ENCODE data around the gene MS4A13. TPM values are rescaled to one million over a fixed set of nuclear protein-coding genes. Genes with fewer than 3 reads are reported as not detected.

MS4A13 gene, protein sequence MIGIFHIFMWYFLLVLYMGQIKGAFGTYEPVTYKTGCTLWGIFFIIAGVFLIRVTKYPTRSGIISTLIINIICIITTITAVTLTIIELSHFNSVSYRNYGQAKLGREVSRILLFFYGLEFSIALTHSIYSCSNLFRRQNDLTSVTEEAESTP
- not detected in 2 replicates for total RNA-seq (2022)
- Bru-seq, nascent RNA: percentile 8 among the genes with signal in this experiment
- percentile 10 among the genes with signal in this experiment for BruChase-seq, experiment 1, labeled RNA remaining after a 2-hour chase
- BruChase-seq, experiment 2, labeled RNA remaining after a 6-hour chase: percentile 12 among the genes with signal in this experiment
- long read RNA-seq: 0 reads

- Histone ChIP-seq H3K9me3 (no peaks in the 10 kb centered on the region), H3K4me3 (ENCODE audit: low read depth, low read length) (no peak within 1 kb of the TSS), H3K36me3 (ENCODE audit: control insufficient read depth, insufficient read depth, low read length) (no peaks in the 10 kb centered on the region), H3K27me3 (replicated peaks; ENCODE audit: control insufficient read depth, insufficient read depth, low read length) (no peaks in the 10 kb centered on the region), H3K4me1 (no peaks in the 10 kb centered on the region)
- Mint-ChIP-seq H3K27ac (ENCODE audit: unreplicated experiment) (no peak within 1 kb of the TSS), H3K4me1 (ENCODE audit: low read depth, unreplicated experiment) (no peaks in the 10 kb centered on the region), H3K4me3 (ENCODE audit: unreplicated experiment) (no peak within 1 kb of the TSS), H3K9me3 (ENCODE audit: unreplicated experiment) (peaks cover 9% of the 10 kb centered on the region), H3K36me3 (ENCODE audit: insufficient read depth, unreplicated experiment) (no peaks in the 10 kb centered on the region), H3K27me3 (ENCODE audit: insufficient read depth, unreplicated experiment) (peaks cover 3% of the 10 kb centered on the region)
- intact Hi-C loops (cut with micrococcal nuclease; ENCODE audit: unreplicated experiment): no loop called here
- TF ChIP-seq, protein P1, sequence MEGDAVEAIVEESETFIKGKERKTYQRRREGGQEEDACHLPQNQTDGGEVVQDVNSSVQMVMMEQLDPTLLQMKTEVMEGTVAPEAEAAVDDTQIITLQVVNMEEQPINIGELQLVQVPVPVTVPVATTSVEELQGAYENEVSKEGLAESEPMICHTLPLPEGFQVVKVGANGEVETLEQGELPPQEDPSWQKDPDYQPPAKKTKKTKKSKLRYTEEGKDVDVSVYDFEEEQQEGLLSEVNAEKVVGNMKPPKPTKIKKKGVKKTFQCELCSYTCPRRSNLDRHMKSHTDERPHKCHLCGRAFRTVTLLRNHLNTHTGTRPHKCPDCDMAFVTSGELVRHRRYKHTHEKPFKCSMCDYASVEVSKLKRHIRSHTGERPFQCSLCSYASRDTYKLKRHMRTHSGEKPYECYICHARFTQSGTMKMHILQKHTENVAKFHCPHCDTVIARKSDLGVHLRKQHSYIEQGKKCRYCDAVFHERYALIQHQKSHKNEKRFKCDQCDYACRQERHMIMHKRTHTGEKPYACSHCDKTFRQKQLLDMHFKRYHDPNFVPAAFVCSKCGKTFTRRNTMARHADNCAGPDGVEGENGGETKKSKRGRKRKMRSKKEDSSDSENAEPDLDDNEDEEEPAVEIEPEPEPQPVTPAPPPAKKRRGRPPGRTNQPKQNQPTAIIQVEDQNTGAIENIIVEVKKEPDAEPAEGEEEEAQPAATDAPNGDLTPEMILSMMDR (IDR thresholded peaks at IDR 0.05; ENCODE audit: insufficient read depth in 1 of 2, low read depth in 1 of 2, low read length in 1 of 2, severe bottlenecking in 1 of 2, unreplicated experiment in 1 of 2): no peak
- ChIA-PET CTCF (no interaction called here), POLR2A (interaction anchor here (0.5 kb wide), 1 partner anchor 966 kb away, joined by 5 read pairs; no protein-coding TSS in a partner anchor)
- no TSS peak for BruUV-seq (replicated peaks)
- DNase-seq: no peak
Measured at GRCh38 chr11:60515144-60515855, at the start of gene MS4A13. MS4A13 (plus strand) TSS chr11:60515392; CDS start chr11:60518084, 2,692 bp downstream.

GRCh38 chr11:60468829-60469228 is 46.4 kb upstream of the MS4A13 start:
- Mint-ChIP-seq H3K36me3 (ENCODE audit: insufficient read depth, unreplicated experiment) (no peaks in the 10 kb centered on the region), H3K4me1 (ENCODE audit: low read depth, unreplicated experiment) (no peaks in the 10 kb centered on the region), H3K27ac (ENCODE audit: unreplicated experiment) (no peak overlapping the region), H3K27me3 (ENCODE audit: insufficient read depth, unreplicated experiment) (peaks cover 6% of the 10 kb centered on the region), H3K4me3 (ENCODE audit: unreplicated experiment) (no peak overlapping the region), H3K9me3 (ENCODE audit: unreplicated experiment) (no peaks in the 10 kb centered on the region)
- BruUV-seq (replicated peaks): no TSS peak
- H3K4me1 ChIP-seq: no peaks in the 10 kb centered on the region
- CTCF ChIA-PET: interaction anchor here (0.7 kb wide), 1 partner anchor 15 kb away, joined by 3 read pairs; no protein-coding TSS in a partner anchor
- no peaks in the 10 kb centered on the region for H3K36me3 ChIP-seq (ENCODE audit: control insufficient read depth, insufficient read depth, low read length)
- intact Hi-C loops (cut with micrococcal nuclease; ENCODE audit: unreplicated experiment): loop anchor here (1.0 kb wide), 1 partner anchor 106 kb away; no protein-coding TSS in a partner anchor
- DNase-seq: no peak
- H3K9me3 ChIP-seq: no peaks in the 10 kb centered on the region; the same call in 1 of the 2 replicates
- POLR2A ChIA-PET: no interaction called here
- H3K4me3 ChIP-seq (ENCODE audit: low read depth, low read length): no peak overlapping the region
- H3K27me3 ChIP-seq (replicated peaks; ENCODE audit: control insufficient read depth, insufficient read depth, low read length): no peaks in the 10 kb centered on the region
- TF ChIP-seq, protein P1 (IDR thresholded peaks at IDR 0.05; ENCODE audit: insufficient read depth in 1 of 2, low read depth in 1 of 2, low read length in 1 of 2, severe bottlenecking in 1 of 2, unreplicated experiment in 1 of 2): no peak

- Histone ChIP-seq H3K4me1 (no peaks in the 10 kb centered on the region), H3K36me3 (ENCODE audit: control insufficient read depth, insufficient read depth, low read length) (no peaks in the 10 kb centered on the region), H3K27me3 (replicated peaks; ENCODE audit: control insufficient read depth, insufficient read depth, low read length) (no peaks in the 10 kb centered on the region), H3K4me3 (ENCODE audit: low read depth, low read length) (no peak overlapping the region), H3K9me3 (no peaks in the 10 kb centered on the region; the same call in 1 of the 2 replicates)
- Mint-ChIP-seq H3K27me3 (ENCODE audit: insufficient read depth, unreplicated experiment) (peaks cover 6% of the 10 kb centered on the region), H3K4me3 (ENCODE audit: unreplicated experiment) (no peak overlapping the region), H3K4me1 (ENCODE audit: low read depth, unreplicated experiment) (no peaks in the 10 kb centered on the region), H3K27ac (ENCODE audit: unreplicated experiment) (no peak overlapping the region), H3K36me3 (ENCODE audit: insufficient read depth, unreplicated experiment) (no peaks in the 10 kb centered on the region), H3K9me3 (ENCODE audit: unreplicated experiment) (no peaks in the 10 kb centered on the region)
- intact Hi-C loops (cut with micrococcal nuclease; ENCODE audit: unreplicated experiment): loop anchor here (1.0 kb wide), 1 partner anchor 106 kb away; no protein-coding TSS in a partner anchor
- ChIA-PET CTCF (no interaction called here), POLR2A (no interaction called here)
- DNase-seq: no peak
- no TSS peak for BruUV-seq (replicated peaks)
- TF ChIP-seq, protein P1 (IDR thresholded peaks at IDR 0.05; ENCODE audit: insufficient read depth in 1 of 2, low read depth in 1 of 2, low read length in 1 of 2, severe bottlenecking in 1 of 2, unreplicated experiment in 1 of 2): peak; percentile 13 to 39
Measured at GRCh38 chr11:60469723-60470122, 45.5 kb upstream of the MS4A13 start.

All from Caco-2 (cell line).